H1 (cell line): ENCODE measurements around the gene SPATA31D1. TPM values are rescaled to one million over a fixed set of nuclear protein-coding genes. Genes with fewer than 3 reads are reported as not detected.

Source experiments
- CBX8 ChIP-seq: fragments of 300-800, 300-1000 bp; sonication (generic); IDR thresholded peaks from 2 replicates; pipeline ENCODE4 v1.7.1; 2016; ENCODE audit warnings: low read depth, low read length, borderline replicate concordance
- CHD7 ChIP-seq: fragments of 300-600 bp; sonication (generic); IDR thresholded peaks from 2 replicates; pipeline ENCODE4 v1.7.1; 2012; ENCODE audit warnings: low read length, moderate library complexity, mild to moderate bottlenecking, inconsistent platforms; ENCODE audit not compliant: insufficient replicate concordance
- MAFK ChIP-seq: IDR thresholded peaks from 2 replicates; pipeline ENCODE4 v1.6.1; 2012; ENCODE audit warnings: low read depth, mild to moderate bottlenecking, improper control_type of control experiment, low read length
- MAX ChIP-seq: IDR thresholded peaks from 2 replicates; pipeline ENCODE4 v1.6.1; 2012; ENCODE audit warnings: inconsistent platforms
- RNF2 ChIP-seq: fragments of 200-900, 300-1000 bp; sonication (generic); IDR thresholded peaks from 2 replicates; pipeline ENCODE4 v1.7.1; 2016; ENCODE audit warnings: borderline replicate concordance, low read depth, mild to moderate bottlenecking, antibody characterized with exemption, low read length; ENCODE audit not compliant: poor library complexity, severe bottlenecking; ENCODE audit errors: missing control alignments
- SIRT6 ChIP-seq: IDR thresholded peaks from one replicate; pipeline ENCODE4 v1.7.1; 2012; ENCODE audit warnings: low read length, inconsistent platforms
- SRF ChIP-seq: IDR thresholded peaks from 2 replicates; pipeline ENCODE4 v1.6.1; 2011; ENCODE audit warnings: mild to moderate bottlenecking, low read depth, low read length, moderate library complexity
- polyA plus RNA-seq, 7 experiments: library from polyadenylated mRNA; depleted of rRNA in 3 of 7; stranded (reverse) in 5 of 7; unstranded in 2 of 7; fragments of >200 nt in 5 of 7; fragments of 200-250 nt in 2 of 7; gene quantifications; 1 replicate in 5 of 7; 2 replicates in 1 of 7; 4 replicates in 1 of 7; pipeline versions ENCODE4 v1.2.1 to v1.2.3, GENCODE V29; 2011 to 2013; ENCODE audit warnings: missing spikeins in 2 of 7, mixed read lengths in 2 of 7
- total RNA-seq: library from RNA; stranded (reverse); fragmentation: NEBNext Ultra II Directional; extraction: Animal tissue kit (Norgen Biotek cat#: 25700); gene quantifications from 2 replicates; pipeline ENCODE4 v1.2.1, GENCODE V29; 2021

SPATA31D1 gene
- total and polyA plus RNA-seq, 2 of the 8 experiments (the other 6 are each of a cell fraction or from before 2014, with no cell fraction given), result not detected

DNA sequence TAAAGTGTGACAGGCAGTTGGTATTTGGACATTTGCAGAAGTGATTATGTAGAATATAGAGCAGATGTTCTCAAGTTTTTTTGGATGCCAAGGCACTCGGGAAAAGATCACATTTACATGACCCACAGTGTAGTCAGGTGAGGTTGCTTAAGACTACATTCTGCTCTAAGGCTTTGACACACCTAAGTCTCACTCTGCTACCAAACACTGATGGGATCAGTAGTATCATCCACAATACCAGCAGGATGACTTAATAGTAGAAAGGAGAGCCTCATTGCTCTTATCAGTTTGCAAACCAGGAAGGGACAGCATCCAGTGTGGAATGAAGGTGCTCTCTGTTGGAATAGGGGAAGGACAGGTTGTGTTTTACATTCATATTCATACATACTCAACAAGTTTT, 2.5 kb upstream of the SPATA31D1 start (continued):
- TF ChIP-seq CHD7, result no peak
- no peak for TF ChIP-seq MAFK
- TF ChIP-seq MAX, result no peak
- TF ChIP-seq CBX8, result no peak
- TF ChIP-seq SIRT6, result no peak
- no peak for TF ChIP-seq RNF2
- TF ChIP-seq SRF, result no peak
